Heart right ventricle (tissue), 16 donors: ENCODE measurements around the gene SERPINE1. TPM values are rescaled to one million over a fixed set of nuclear protein-coding genes. Genes with fewer than 3 reads are reported as not detected.

Experiments used
- ATAC-seq, 8 donors: fragments of 200-7000 bp; cut with Tn5 transposase; one replicate each; pipeline ENCODE4 v1.9.1; 2020; ENCODE audit warnings: mild to moderate bottlenecking in 8 of 8, moderate library complexity in 8 of 8, moderate number of reproducible peaks in 1 of 8
- DNase-seq, 2 donors: peaks; one replicate each; pipeline ENCODE4 v3.0.0-alpha.2; 2020
- H3K27ac ChIP-seq, 10 donors: fragments of 200-600 bp; sonication (generic) in 2 of 10; one replicate each; pipeline versions ENCODE4 v1.5.0 to v1.8.0; 2020 to 2022; ENCODE audit warnings: mild to moderate bottlenecking in 3 of 10
- H3K27me3 ChIP-seq, 7 donors: fragments of 200-600 bp; one replicate each; pipeline ENCODE4 v1.8.0; 2021 to 2022; ENCODE audit warnings: mild to moderate bottlenecking in 2 of 7
- H3K36me3 ChIP-seq, 9 donors: fragments of 200-600 bp; sonication (generic) in 1 of 9; one replicate each; pipeline versions ENCODE4 v1.5.0 to v1.8.0; 2020 to 2022; ENCODE audit warnings: mild to moderate bottlenecking in 2 of 9
- H3K4me1 ChIP-seq, 9 donors: fragments of 200-600 bp; sonication (generic) in 1 of 9; one replicate each; pipeline versions ENCODE4 v1.5.0 to v1.8.0; 2020 to 2022; ENCODE audit warnings: mild to moderate bottlenecking in 4 of 9
- H3K4me3 ChIP-seq, 10 donors: fragments of 200-600 bp; sonication (generic) in 2 of 10; one replicate each; pipeline versions ENCODE4 v1.5.0 to v1.8.0; 2020 to 2022; ENCODE audit warnings: mild to moderate bottlenecking in 7 of 10, moderate library complexity in 2 of 10
- H3K9me3 ChIP-seq, 11 donors: fragments of 200-600 bp in 10 of 11; sonication (generic) in 2 of 11; one replicate each; pipeline versions ENCODE4 v1.5.0 to v1.8.0; 2013 to 2022; ENCODE audit warnings: mild to moderate bottlenecking in 2 of 11, control low read depth in 1 of 11, moderate library complexity in 1 of 11
- WGBS, 2 donors: extraction: QIAGEN DNeasy Blood & Tissue Kit; methylation state at CpG; one replicate each; pipeline ENCODE4 v1.1.7; 2013; ENCODE audit warnings: inconsistent platforms in 1 of 2; 5-methylcytosine and 5-hydroxymethylcytosine counted together
- intact Hi-C, 10 donors: fragments of 100-400 bp; cut with DNase I; formaldehyde crosslinking; loops; one replicate each; pipeline versions ENCODE4 v1.11.1 to v1.14.2; 2022
- polyA plus RNA-seq, 2 donors: library from polyadenylated mRNA; stranded (reverse); fragments of 200-250 nt; gene quantifications; one replicate each; pipeline ENCODE4 v1.2.3, GENCODE V29; 2013
- total RNA-seq, 10 donors: library from RNA; stranded (reverse); fragmentation: NEBNext Ultra II Directional in 3 of 10; extraction: Animal tissue kit (Norgen Biotek cat#: 25700) in 3 of 10; gene quantifications; one replicate each; pipeline versions ENCODE4 v1.2.1 to v1.2.4, GENCODE V29; 2021 to 2023
- TF ChIP-seq, protein P1 (sequence below), 9 donors: fragments of 200-600 bp; sonication (generic) in 2 of 9; IDR thresholded peaks; one replicate each; pipeline versions ENCODE4 v1.5.0 to v1.8.0; 2021 to 2022; ENCODE audit warnings: antibody characterized with exemption in 9 of 9, mild to moderate bottlenecking in 5 of 9, moderate library complexity in 1 of 9
- donor health status: Arrhythmogenic right ventricular cardiomyopathy.
- donor health status: ischemic (EF 13 %, LVEDD 7.1; RV severe dilation, severe dysfunction).
- donor health status: healthy with polysubstance abuse.
- donor health status: DM: no; HTN: yes; CAD: no.
- donor health status: DM: no; HTN: no; CAD: no.
- donor health status: ischemic (EF 25% LVEDD 6.9; RV normal size, moderate dysfunction).
- donor health status: ischemic (EF 25% LVEDD 5.7; RV mildly dilated, moderate dysfunction).
- donor health status: healthy.
- donor health status: DM: yes; HTN: yes; CAD: no.
- donor health status: Ischemic cardiomyopathy.
- donor health status: ischemic (EF 35%, LVEDD 5.7; RV mildly dilated, moderate dysfunction).
- donor health status: nonischemic (EF 11% LVEDD 7.7; RV severe dilation, severe dysfunction).
- donor health status: DM: yes; HTN: yes; CAD: no.
- donor health status: PGD.
- donor health status: ischemic (EF 29% LVEDD 5.4; RV normal size, mild dysfunction).
- donor health status: nonischemic (EF 23%, LVEDD 6.1; RV moderate dilation, normal function).

The SERPINE1 gene
- total and polyA plus RNA-seq, 12 donors = 1.2 to 269 (median 4.6) TPM

- TF ChIP-seq, protein P1, sequence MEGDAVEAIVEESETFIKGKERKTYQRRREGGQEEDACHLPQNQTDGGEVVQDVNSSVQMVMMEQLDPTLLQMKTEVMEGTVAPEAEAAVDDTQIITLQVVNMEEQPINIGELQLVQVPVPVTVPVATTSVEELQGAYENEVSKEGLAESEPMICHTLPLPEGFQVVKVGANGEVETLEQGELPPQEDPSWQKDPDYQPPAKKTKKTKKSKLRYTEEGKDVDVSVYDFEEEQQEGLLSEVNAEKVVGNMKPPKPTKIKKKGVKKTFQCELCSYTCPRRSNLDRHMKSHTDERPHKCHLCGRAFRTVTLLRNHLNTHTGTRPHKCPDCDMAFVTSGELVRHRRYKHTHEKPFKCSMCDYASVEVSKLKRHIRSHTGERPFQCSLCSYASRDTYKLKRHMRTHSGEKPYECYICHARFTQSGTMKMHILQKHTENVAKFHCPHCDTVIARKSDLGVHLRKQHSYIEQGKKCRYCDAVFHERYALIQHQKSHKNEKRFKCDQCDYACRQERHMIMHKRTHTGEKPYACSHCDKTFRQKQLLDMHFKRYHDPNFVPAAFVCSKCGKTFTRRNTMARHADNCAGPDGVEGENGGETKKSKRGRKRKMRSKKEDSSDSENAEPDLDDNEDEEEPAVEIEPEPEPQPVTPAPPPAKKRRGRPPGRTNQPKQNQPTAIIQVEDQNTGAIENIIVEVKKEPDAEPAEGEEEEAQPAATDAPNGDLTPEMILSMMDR (IDR thresholded peaks at IDR 0.05) = no peak
Observed at GRCh38 chr7:101179713-101180112, 52.8 kb downstream of the SERPINE1 start.

GRCh38 chr7:101180130-101180755, 53.3 kb downstream of the SERPINE1 start, which contains the start of gene NAT16:
Gene NAT16, minus strand, starts transcription at chr7:101180293. Its CDS starts 5,486 bp downstream, at chr7:101174807.
- Histone ChIP-seq H3K36me3 (no peaks in the 10 kb centered on the region), H3K4me3 (no peak within 1 kb of the TSS), H3K27ac (no peak within 1 kb of the TSS), H3K9me3 (no peaks in the 10 kb centered on the region), H3K4me1 (peaks cover 0 to 16% (median 10%) of the 10 kb centered on the region in 9 donors), H3K27me3 (peaks cover 19 to 96% (median 92%) of the 10 kb centered on the region in 7 donors)
- ATAC-seq (no peak), DNase-seq (no peak)
- WGBS, 2 donors = 1 to 4% methylated on average over 43 to 56 of the region's 56 CpGs
- intact Hi-C loops = no loop called here
- TF ChIP-seq, protein P1 (IDR thresholded peaks at IDR 0.05) = no peak

More at GRCh38 chr7:101179713-101180112, 52.8 kb downstream of the SERPINE1 start:
- Histone ChIP-seq H3K27ac (no peak overlapping the region), H3K4me1 (peaks cover 0 to 16% (median 10%) of the 10 kb centered on the region in 9 donors), H3K27me3 (peaks cover 23 to 97% (median 92%) of the 10 kb centered on the region in 7 donors), H3K9me3 (no peaks in the 10 kb centered on the region), H3K36me3 (no peaks in the 10 kb centered on the region), H3K4me3 (no peak overlapping the region)
- intact Hi-C loops = loop anchor here in 1 of 10 donors (10.0 kb wide), 1 partner anchor 105 kb away; no protein-coding TSS in a partner anchor
- ATAC-seq = no peak
- WGBS, 2 donors = 2 to 4% methylated on average over 20 to 27 of the region's 27 CpGs
- no peak for DNase-seq

DNA sequence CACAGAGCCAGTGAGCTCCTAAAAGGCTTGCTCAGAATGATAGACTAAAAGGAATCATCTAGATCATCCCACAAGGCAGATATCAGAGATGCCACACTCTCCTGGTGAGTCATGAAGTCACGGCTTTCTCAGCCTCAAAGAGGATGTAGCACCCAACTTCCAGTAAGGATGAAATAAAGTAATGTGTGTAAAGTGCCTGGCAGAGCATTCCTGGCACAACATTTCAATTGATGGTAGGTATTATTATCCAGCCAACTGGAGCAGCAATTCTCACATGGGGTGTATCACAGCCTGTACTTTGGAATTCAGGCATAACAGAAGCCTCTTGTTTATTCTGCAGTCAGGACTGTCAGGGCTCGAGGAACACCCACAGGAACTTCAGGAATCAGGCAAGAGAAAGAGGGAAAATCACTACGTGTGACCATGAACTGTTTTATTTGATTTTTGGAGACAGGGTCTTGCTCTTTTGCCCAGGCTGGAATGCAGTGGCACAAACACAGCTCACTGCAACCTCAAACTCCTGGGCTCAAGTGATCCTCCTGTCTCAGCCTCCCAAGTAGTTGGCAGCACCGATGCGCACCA, 58.4 kb downstream of the SERPINE1 start:
- DNase-seq (no peak), ATAC-seq (no peak)
- H3K36me3 ChIP-seq = no peaks in the 10 kb centered on the region
- H3K4me3 ChIP-seq = no peak overlapping the region
- peaks cover 5 to 81% (median 50%) of the 10 kb centered on the region in 7 donors for H3K27me3 ChIP-seq
- H3K27ac ChIP-seq = no peak overlapping the region
- TF ChIP-seq, protein P1 (IDR thresholded peaks at IDR 0.05) = no peak
- WGBS, 2 donors = 51 to 64% methylated on average over 5 of the region's 5 CpGs
- H3K4me1 ChIP-seq = no peaks in the 10 kb centered on the region
- no peaks in the 10 kb centered on the region for H3K9me3 ChIP-seq
- intact Hi-C loops = no loop called here

DNA sequence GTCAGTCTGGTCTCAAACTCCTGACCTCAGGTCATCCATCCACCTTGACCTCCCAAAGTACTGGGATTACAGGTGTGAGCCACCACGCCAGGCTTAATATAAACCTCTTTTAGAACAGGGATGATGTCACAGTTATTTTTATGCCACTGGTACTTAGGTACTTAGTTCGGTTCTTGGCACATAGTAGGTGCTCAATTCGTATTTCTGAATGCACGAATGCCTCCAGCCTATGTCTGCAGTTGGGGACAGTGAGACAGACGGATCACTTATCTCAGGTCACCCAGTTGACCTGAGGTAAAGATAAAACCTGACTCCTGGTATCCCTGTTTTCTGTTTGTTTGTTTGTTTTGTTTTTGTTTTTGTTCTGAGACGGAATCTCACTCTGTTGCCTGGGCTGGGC, 59.3 kb downstream of the SERPINE1 start:
- Histone ChIP-seq H3K9me3 (no peaks in the 10 kb centered on the region), H3K36me3 (no peaks in the 10 kb centered on the region), H3K4me3 (no peak overlapping the region), H3K27ac (no peak overlapping the region), H3K27me3 (peaks cover 0 to 73% (median 41%) of the 10 kb centered on the region in 7 donors), H3K4me1 (no peaks in the 10 kb centered on the region)
- intact Hi-C loops = no loop called here
- ATAC-seq (no peak), DNase-seq (no peak)
- 56 to 62% methylated on average over 6 of the region's 6 CpGs for WGBS, 2 donors
- TF ChIP-seq, protein P1 (IDR thresholded peaks at IDR 0.05) = no peak
